UCSD-AML1 (cell line): ENCODE measurements around the gene ENKUR.
"Not testable (repeated sequence)": the region's sequence is repeated elsewhere in the genome, so short reads cannot be mapped to it uniquely, and the experiment has no call there.

Experiments
- DNase-seq: peaks from one replicate; lab custom pipeline; 2025; ENCODE audit not compliant: unreplicated experiment; lab: John Stamatoyannopoulos, UW

Gene ENKUR

GRCh38 chr10:25024528-25024927 is 8.6 kb upstream of the ENKUR start:
- DNase-seq: no peak

GRCh38 chr10:25023278-25023677 is 7.3 kb upstream of the ENKUR start:
- DNase-seq: no peak

GRCh38 chr10:25018703-25019102 is 2.7 kb upstream of the ENKUR start:
- no peak for DNase-seq

- DNase-seq: no peak
Observed at GRCh38 chr10:25017661-25018060, 1.7 kb upstream of the ENKUR start.

- DNase-seq: peak; percentile 47
Observed at GRCh38 chr10:25017154-25017590, 1.2 kb upstream of the ENKUR start.

GRCh38 chr10:25016376-25017153 is 607 bp upstream of the ENKUR start, which contains the start of gene THNSL1:
TSS of gene THNSL1 (plus strand) at chr10:25016612. CDS start at chr10:25023224, 6,612 bp downstream.
- peak; percentile 98 for DNase-seq

GRCh38 chr10:25014579-25014978 is 1.4 kb downstream of the ENKUR start:
- no peak for DNase-seq

- not testable (repeated sequence) for DNase-seq
Observed at GRCh38 chr10:25011591-25011990, 4.4 kb downstream of the ENKUR start.

- no peak for DNase-seq
Observed at GRCh38 chr10:24998044-24998443, 17.9 kb downstream of the ENKUR start.

- no peak for DNase-seq
Observed at GRCh38 chr10:24995072-24995471, 20.9 kb downstream of the ENKUR start.

GRCh38 chr10:24993237-24993958 is 22.6 kb downstream of the ENKUR start:
- no peak for DNase-seq

- DNase-seq: no peak
Observed at GRCh38 chr10:24992512-24993133, 23.3 kb downstream of the ENKUR start.

- DNase-seq: no peak
Observed at GRCh38 chr10:24991298-24991697, 24.7 kb downstream of the ENKUR start.

- DNase-seq: no peak
Observed at GRCh38 chr10:24989867-24990266, 26.1 kb downstream of the ENKUR start.

GRCh38 chr10:24988831-24989640 is 26.9 kb downstream of the ENKUR start:
- DNase-seq: peak; percentile 69

GRCh38 chr10:24984906-24985305 is 31.1 kb downstream of the ENKUR start:
- DNase-seq: no peak

- no peak for DNase-seq
Observed at GRCh38 chr10:24983946-24984345, 32.0 kb downstream of the ENKUR start.

GRCh38 chr10:24983130-24983529 is 32.8 kb downstream of the ENKUR start:
- DNase-seq: no peak

GRCh38 chr10:24982319-24983112 is 33.4 kb downstream of the ENKUR start:
- DNase-seq: no peak

GRCh38 chr10:24981161-24981710 is 34.7 kb downstream of the ENKUR start:
- DNase-seq: no peak
